B cell (primary cell): ENCODE data around the gene DAB1. TPM values are rescaled to one million over a fixed set of nuclear protein-coding genes. Genes with fewer than 3 reads are reported as not detected.

Experiments
- ATAC-seq: fragments of 200-7000 bp; cut with Tn5 transposase; one replicate; pipeline ENCODE4 v1.10.0; 2021; ENCODE audit warnings: low read depth, mild to moderate bottlenecking, moderate number of reproducible peaks, moderate library complexity
- CTCF ChIA-PET: fragments of 350-600 bp; sonication (Branson Sonifier 250); formaldehyde crosslinking; loops from one replicate; lab custom pipeline; 2021; ENCODE audit warnings: antibody characterized with exemption, inconsistent platforms; lab: Charles Lee
- POLR2A ChIA-PET: fragments of 350-600 bp; sonication (Branson Sonifier 250); formaldehyde crosslinking; loops from one replicate; lab custom pipeline; 2021; ENCODE audit warnings: antibody characterized with exemption; lab: Charles Lee
- DNase-seq: peaks from one replicate; pipeline ENCODE4 v3.0.0; 2013
- H2AFZ ChIP-seq: 2 replicates; pipeline ENCODE4 v1.6.1; 2012; ENCODE audit warnings: mild to moderate bottlenecking, low read depth, low read length; ENCODE audit not compliant: insufficient read depth, poor library complexity, severe bottlenecking
- H3K27ac ChIP-seq, 2 donors: 1 replicate in 1 of 2; 2 replicates in 1 of 2; pipeline ENCODE4 v1.5.1; 2012 to 2013; ENCODE audit warnings: low read length in 2 of 2, mild to moderate bottlenecking in 2 of 2, moderate library complexity in 1 of 2
- H3K27me3 ChIP-seq, 4 experiments: fragments of 200-600 bp in 1 of 4; sonication (generic) in 1 of 4; replicated peaks in 1 of 4; 1 replicate in 2 of 4; 2 replicates in 2 of 4; pipeline versions ENCODE4 v1.6.1 to v1.7.0; 2013 to 2016; ENCODE audit warnings: low read length in 3 of 4, mild to moderate bottlenecking in 2 of 4, mixed read lengths in 1 of 4, moderate library complexity in 1 of 4; ENCODE audit not compliant: insufficient read depth in 4 of 4, control insufficient read depth in 3 of 4; ENCODE audit errors: control extremely low read depth in 1 of 4
- H3K36me3 ChIP-seq, 2 experiments: replicated peaks in 1 of 2; 1 replicate in 1 of 2; 2 replicates in 1 of 2; pipeline versions ENCODE4 v1.6.1 to v1.7.1; 2013; ENCODE audit warnings: low read length in 1 of 2; ENCODE audit not compliant: insufficient read depth in 2 of 2, control insufficient read depth in 1 of 2; ENCODE audit errors: control extremely low read depth in 1 of 2, extremely low read depth in 1 of 2
- H3K4me1 ChIP-seq, 2 donors: fragments of 200-600 bp in 1 of 2; sonication (generic) in 1 of 2; 1 replicate in 1 of 2; 2 replicates in 1 of 2; pipeline versions ENCODE4 v1.5.1 to v1.6.1; 2013 to 2017; ENCODE audit warnings: low read length in 2 of 2; ENCODE audit not compliant: control insufficient read depth in 2 of 2, insufficient read depth in 2 of 2
- H3K4me2 ChIP-seq: replicated peaks from 2 replicates; pipeline ENCODE3; 2012; ENCODE audit warnings: mild to moderate bottlenecking, low read depth, low read length; ENCODE audit not compliant: poor library complexity, severe bottlenecking
- H3K4me3 ChIP-seq, 5 experiments: fragments of 200-600 bp in 1 of 5; sonication (generic) in 1 of 5; 1 replicate in 3 of 5; 2 replicates in 2 of 5; pipeline versions ENCODE4 v1.5.1 to v1.7.0; 2011 to 2016; ENCODE audit warnings: low read length in 4 of 5, mild to moderate bottlenecking in 4 of 5, low read depth in 2 of 5, control low read depth in 1 of 5, moderate library complexity in 1 of 5; ENCODE audit not compliant: insufficient read depth in 1 of 5; ENCODE audit errors: control extremely low read depth in 1 of 5, extremely low read depth in 1 of 5
- H3K79me2 ChIP-seq: fragments of 200-600 bp; sonication (generic); one replicate; pipeline ENCODE4 v1.6.0; 2016; ENCODE audit warnings: low read length; ENCODE audit not compliant: control insufficient read depth, insufficient read depth
- H3K9ac ChIP-seq: fragments of 200-600 bp; sonication (generic); 2 replicates; pipeline ENCODE4 v1.6.1; 2017; ENCODE audit warnings: mild to moderate bottlenecking, low read length, moderate library complexity
- H3K9me3 ChIP-seq, 3 donors: one replicate each; pipeline versions ENCODE4 v1.6.1 to v1.7.1; 2013; ENCODE audit warnings: low read length in 2 of 3; ENCODE audit not compliant: control insufficient read depth in 2 of 3, insufficient read depth in 1 of 3; ENCODE audit errors: control extremely low read depth in 1 of 3
- H4K20me1 ChIP-seq: 2 replicates; pipeline ENCODE4 v1.6.0; 2012; ENCODE audit warnings: mild to moderate bottlenecking, low read length; ENCODE audit not compliant: insufficient read depth, control insufficient read depth, poor library complexity, severe bottlenecking
- H3K27ac Mint-ChIP-seq: one replicate; pipeline ENCODE4 v1.8.0; 2021; ENCODE audit warnings: mixed read lengths
- H3K27me3 Mint-ChIP-seq: one replicate; pipeline ENCODE4 v1.8.0; 2021; ENCODE audit warnings: mixed read lengths
- H3K4me1 Mint-ChIP-seq: one replicate; pipeline ENCODE4 v1.8.0; 2021; ENCODE audit warnings: mixed read lengths
- H3K4me3 Mint-ChIP-seq: one replicate; pipeline ENCODE4 v1.8.0; 2021; ENCODE audit warnings: mixed read lengths
- H3K9me3 Mint-ChIP-seq: one replicate; pipeline ENCODE4 v1.8.0; 2022; ENCODE audit warnings: mixed read lengths; ENCODE audit not compliant: insufficient read depth
- CTCF ChIP-seq: fragments of 200-600 bp; IDR thresholded peaks from one replicate; pipeline ENCODE4 v1.8.0; 2022; ENCODE audit warnings: antibody characterized with exemption, mild to moderate bottlenecking
- EZH2 ChIP-seq: IDR thresholded peaks from 2 replicates; pipeline ENCODE4 v1.6.1; 2012; ENCODE audit warnings: borderline replicate concordance, low read depth, mild to moderate bottlenecking, moderate library complexity, low read length; ENCODE audit not compliant: insufficient read depth, poor library complexity, severe bottlenecking
- WGBS: methylation state at CpG from one replicate; pipeline ENCODE4 v1.1.5; 2013; ENCODE audit warnings: missing lambda C conversion rate; ENCODE audit not compliant: insufficient coverage; 5-methylcytosine and 5-hydroxymethylcytosine counted together
- intact Hi-C: fragments of 100-400 bp; cut with micrococcal nuclease; formaldehyde crosslinking; loops from one replicate; pipeline ENCODE4 v1.10.0; 2022
- polyA plus RNA-seq: library from polyadenylated mRNA; depleted of rRNA; stranded (reverse); fragments of >200 nt; gene quantifications from 2 replicates; pipeline ENCODE4 v1.2.3, GENCODE V29; 2012
- total RNA-seq, 2 donors: library from RNA; stranded (reverse); fragments of 120-200 nt in 1 of 2; gene quantifications; 1 replicate in 1 of 2; 2 replicates in 1 of 2; pipeline versions ENCODE4 v1.2.3 to v1.2.4, GENCODE V29; 2013 to 2022

Gene DAB1
- total and polyA plus RNA-seq, 2 donors (not counting 1 experiment from before 2014, with no cell fraction given) = not detected

GRCh38 chr1:57206038-57206437, 217.8 kb downstream of the DAB1 start:
- CTCF ChIA-PET = no interaction called here
- intact Hi-C loops = no loop called here
- ATAC-seq (no peak), DNase-seq (no peak)
- Histone ChIP-seq H3K4me1 (no peaks in the 10 kb centered on the region), H2AFZ (no peak overlapping the region), H3K79me2 (no peaks in the 10 kb centered on the region), H3K36me3 (no peaks in the 10 kb centered on the region), H3K9ac (no peak overlapping the region), H3K27ac (no peak overlapping the region), H3K4me3 (no peak overlapping the region), H4K20me1 (no peaks in the 10 kb centered on the region), H3K4me2 (no peak overlapping the region), H3K27me3 (no peaks in the 10 kb centered on the region), H3K9me3 (no peaks in the 10 kb centered on the region)
- Mint-ChIP-seq H3K4me1 (no peaks in the 10 kb centered on the region), H3K27me3 (peaks cover 8% of the 10 kb centered on the region), H3K27ac (no peak overlapping the region), H3K9me3 (peaks cover 2% of the 10 kb centered on the region), H3K4me3 (no peak overlapping the region)
- POLR2A ChIA-PET = no interaction called here
- TF ChIP-seq CTCF = no peak
- no peak for TF ChIP-seq EZH2

- Histone ChIP-seq H4K20me1 (no peaks in the 10 kb centered on the region), H3K4me2 (no peak overlapping the region), H2AFZ (no peak overlapping the region), H3K79me2 (no peaks in the 10 kb centered on the region), H3K27ac (no peak overlapping the region), H3K9me3 (no peaks in the 10 kb centered on the region), H3K9ac (no peak overlapping the region), H3K4me3 (no peak overlapping the region), H3K36me3 (no peaks in the 10 kb centered on the region), H3K4me1 (no peaks in the 10 kb centered on the region), H3K27me3 (no peaks in the 10 kb centered on the region)
- Mint-ChIP-seq H3K27me3 (peaks cover 8% of the 10 kb centered on the region), H3K9me3 (peaks cover 2% of the 10 kb centered on the region), H3K4me3 (no peak overlapping the region), H3K27ac (no peak overlapping the region), H3K4me1 (no peaks in the 10 kb centered on the region)
- TF ChIP-seq CTCF (no peak), EZH2 (no peak)
- ChIA-PET CTCF (no interaction called here), POLR2A (no interaction called here)
- WGBS = 79% methylated on average over 2 of the region's 5 CpGs
- ATAC-seq = no peak
- DNase-seq = no peak
- intact Hi-C loops = no loop called here
Measured at GRCh38 chr1:57204942-57205787, 218.7 kb downstream of the DAB1 start.
